K562 (cell line): Measurements from ENCODE around the gene ZFYVE26. TPM values are rescaled to one million over a fixed set of nuclear protein-coding genes. Genes with fewer than 3 reads are reported as not detected.

ENCODE experiments used
- ATAC-seq: fragments of 200-7000 bp; cut with Tn5 transposase; 3 replicates; pipeline ENCODE4 v1.9.1; 2020; ENCODE audit warnings: moderate library complexity
- BruUV-seq: library from RNA; stranded (reverse); fragments of 400-500 nt; replicated peaks from 2 replicates; lab custom pipeline; 2021; lab: Mats Ljungman, UMichigan
- CTCF ChIA-PET: fragments of 300-600 bp; formaldehyde crosslinking; extraction: SDS; loops from one replicate; lab custom pipeline; 2021; ENCODE audit warnings: low intra/inter-chr PET ratio; lab: Yijun Ruan, JAX
- POLR2A ChIA-PET: fragments of 300-600, 350-650 bp; sonication (Branson Sonifier 250); formaldehyde crosslinking; extraction: SDS; loops from one replicate; lab custom pipeline; 2021; ENCODE audit warnings: antibody characterized with exemption, inconsistent platforms; lab: Yijun Ruan, JAX
- DNase-seq, 4 experiments: peaks; one replicate each; pipeline versions ENCODE4 v3.0.0 to v3.0.0-alpha.2; 2011 to 2018; ENCODE audit warnings: low spot score in 3 of 4, mixed read lengths in 3 of 4; ENCODE audit errors: extremely low read depth in 1 of 4
- FAIRE-seq: peaks from 2 replicates; lab custom pipeline; 2011; peaks lifted over from hg19 to GRCh38; lab: Jason Lieb, UNC
- H2AFZ ChIP-seq: 2 replicates; pipeline ENCODE4 v1.6.0; 2011; ENCODE audit warnings: low read depth, low read length, control low read depth, inconsistent platforms
- H3K27ac ChIP-seq: fragments of 200-600 bp; 3 replicates; pipeline ENCODE4 v1.8.0; 2011; ENCODE audit warnings: low read depth, mild to moderate bottlenecking, control low read depth, inconsistent platforms, low read length, moderate library complexity, mixed read lengths; ENCODE audit errors: extremely low read depth
- H3K27me3 ChIP-seq, 2 experiments: fragments of 300-600 bp in 1 of 2; 2 replicates in 1 of 2; 3 replicates in 1 of 2; pipeline versions ENCODE4 v1.6.0 to v1.8.0; 2011; ENCODE audit warnings: inconsistent platforms in 2 of 2, low read length in 2 of 2, mild to moderate bottlenecking in 1 of 2, mixed read lengths in 1 of 2, moderate library complexity in 1 of 2; ENCODE audit not compliant: control insufficient read depth in 2 of 2, insufficient read depth in 2 of 2
- H3K36me3 ChIP-seq: fragments of 300-600 bp; 3 replicates; pipeline ENCODE4 v1.8.0; 2011; ENCODE audit warnings: mild to moderate bottlenecking, low read length, inconsistent platforms; ENCODE audit not compliant: control insufficient read depth, insufficient read depth
- H3K4me1 ChIP-seq, 2 experiments: fragments of 200-600 bp in 1 of 2; replicated peaks in 1 of 2; 2 replicates in 1 of 2; 3 replicates in 1 of 2; pipeline versions ENCODE4 v1.5.1 to v1.8.0; 2011; ENCODE audit warnings: inconsistent platforms in 2 of 2, low read length in 2 of 2, mild to moderate bottlenecking in 1 of 2, mixed read lengths in 1 of 2, moderate library complexity in 1 of 2; ENCODE audit not compliant: control insufficient read depth in 2 of 2, insufficient read depth in 2 of 2
- H3K4me2 ChIP-seq: 2 replicates; pipeline ENCODE4 v1.6.1; 2011; ENCODE audit warnings: low read length, control low read depth, inconsistent platforms, mixed read lengths; ENCODE audit not compliant: insufficient read depth
- H3K4me3 ChIP-seq: fragments of 200-600 bp; sonication (generic), shearing (Covaris generic); 2 replicates; pipeline ENCODE4 v1.5.1; 2016; ENCODE audit warnings: control low read depth, inconsistent platforms
- H3K79me2 ChIP-seq: fragments of 200-600 bp; 3 replicates; pipeline ENCODE4 v1.8.0; 2011; ENCODE audit warnings: low read length, inconsistent platforms; ENCODE audit not compliant: control insufficient read depth, insufficient read depth
- H3K9ac ChIP-seq, 2 experiments: 2 replicates each; pipeline versions ENCODE4 v1.6.0 to v1.6.1; 2011; ENCODE audit warnings: low read depth in 2 of 2, low read length in 2 of 2, control low read depth in 1 of 2, inconsistent platforms in 1 of 2, mild to moderate bottlenecking in 1 of 2, mixed read lengths in 1 of 2; ENCODE audit not compliant: insufficient read depth in 1 of 2
- H3K9me1 ChIP-seq: one replicate; pipeline ENCODE4 v1.6.0; 2011; ENCODE audit warnings: inconsistent platforms, mild to moderate bottlenecking, low read length, moderate library complexity; ENCODE audit not compliant: control insufficient read depth, insufficient read depth
- H3K9me3 ChIP-seq: replicated peaks from 2 replicates; pipeline ENCODE4 v1.5.1; 2011; ENCODE audit warnings: low read depth, low read length, inconsistent platforms; ENCODE audit not compliant: control insufficient read depth, insufficient read depth
- H4K20me1 ChIP-seq: replicated peaks from 2 replicates; pipeline ENCODE4 v1.6.1; 2011; ENCODE audit warnings: low read length, inconsistent platforms, mixed read lengths; ENCODE audit not compliant: control insufficient read depth, insufficient read depth
- ATF7 ChIP-seq: fragments of 450-650 bp; IDR thresholded peaks from 2 replicates; pipeline ENCODE4 v1.7.1; 2014; ENCODE audit warnings: mild to moderate bottlenecking, moderate library complexity
- MTA1 ChIP-seq: fragments of 450-650 bp; IDR thresholded peaks from 2 replicates; pipeline ENCODE4 v1.6.1; 2017; ENCODE audit warnings: borderline replicate concordance
- POLR2AphosphoS5 ChIP-seq: IDR thresholded peaks from 2 replicates; pipeline ENCODE4 v1.6.1; 2011; ENCODE audit warnings: mild to moderate bottlenecking, low read depth, low read length, moderate library complexity; ENCODE audit not compliant: control insufficient read depth, insufficient read depth
- ZC3H4 ChIP-seq: sonication (generic); formaldehyde crosslinking; IDR thresholded peaks from 2 replicates; pipeline ENCODE4 v1.9.0; 2021; ENCODE audit warnings: missing genetic modification reagents, borderline replicate concordance
- ZNF239 ChIP-seq: fragments of 250-450 bp; sonication (Bioruptor Pico); IDR thresholded peaks from 2 replicates; pipeline ENCODE4 v1.4.0; 2020; ENCODE audit warnings: mild to moderate bottlenecking
- WGBS: fragments of 100-300 bp; shearing (Covaris generic); methylation state at CpG from one replicate; pipeline ENCODE4 v1.1.6; 2016; ENCODE audit warnings: low coverage, mixed read lengths; ENCODE audit not compliant: insufficient coverage; ENCODE audit errors: missing lambda C conversion rate; 5-methylcytosine and 5-hydroxymethylcytosine counted together
- in situ Hi-C: fragments of 300-500 bp; cut with MboI; formaldehyde crosslinking; loops from 4 replicates; pipeline ENCODE4 v1.15.0; 2018; ENCODE audit warnings: inconsistent platforms, mixed read lengths
- intact Hi-C: fragments of 100-400 bp; cut with micrococcal nuclease; formaldehyde crosslinking; loops from 2 replicates; pipeline ENCODE4 v1.14.2; 2022
- polyA plus RNA-seq, 8 experiments: library from polyadenylated mRNA; depleted of rRNA in 4 of 8; stranded (reverse) in 5 of 8; unstranded in 3 of 8; fragments of >200 nt; fragmentation: Nextera tagmentation in 2 of 8; fragmentation: Illumina TruSeq in 1 of 8; extraction: Ambion mirVana in 2 of 8; extraction: Trizol in 1 of 8; gene quantifications; 2 replicates each; pipeline versions ENCODE4 v1.2.1 to v1.2.3, GENCODE V29; 2011 to 2014; ENCODE audit warnings: inconsistent platforms in 1 of 8, missing spikeins in 1 of 8
- total RNA-seq, 7 experiments: library from RNA; depleted of rRNA in 6 of 7; stranded (reverse); fragments of >200 nt in 6 of 7; fragmentation: Illumina TruSeq in 2 of 7; extraction: Trizol in 2 of 7; gene quantifications; 2 replicates each; pipeline versions ENCODE4 v1.2.1 to v1.2.3, GENCODE V29; 2011 to 2021; ENCODE audit warnings: low replicate concordance in 1 of 7
- TF ChIP-seq, protein P1 (sequence below): fragments of 450-650 bp; IDR thresholded peaks from 2 replicates; pipeline ENCODE4 v1.6.1; 2016; ENCODE audit warnings: antibody characterized with exemption
- TF ChIP-seq, protein P2 (sequence below): fragments of 450-650 bp; IDR thresholded peaks from 2 replicates; pipeline ENCODE4 v1.6.1; 2016

Gene ZFYVE26
- total and polyA plus RNA-seq, 9 of the 15 experiments (the other 6 are each of a cell fraction or from before 2014, with no cell fraction given), result 0.32 to 9.1 (median 5.9) TPM

DNA sequence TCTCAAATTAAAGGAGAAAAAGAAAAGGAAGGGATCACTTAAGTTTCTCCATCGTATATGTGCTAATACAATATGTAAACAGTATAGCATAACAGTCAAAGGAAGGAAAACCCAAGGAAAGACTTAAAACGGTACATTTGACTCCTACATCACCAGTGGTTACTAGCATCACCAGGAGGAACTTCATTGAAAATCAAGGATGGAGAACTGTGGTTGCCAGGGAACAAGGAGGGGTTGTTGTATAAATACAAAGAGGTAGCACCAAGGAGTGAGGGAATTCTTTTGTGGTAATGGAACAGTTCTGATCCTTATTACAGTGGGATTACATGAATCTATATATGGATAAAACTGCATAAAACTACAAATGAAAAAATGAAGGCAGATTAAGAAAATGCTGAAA lies 1.6 kb downstream of the ZFYVE26 start:
- peaks cover 17% of the 10 kb centered on the region for H3K79me2 ChIP-seq
- no peak for TF ChIP-seq MTA1
- TF ChIP-seq, protein P1, sequence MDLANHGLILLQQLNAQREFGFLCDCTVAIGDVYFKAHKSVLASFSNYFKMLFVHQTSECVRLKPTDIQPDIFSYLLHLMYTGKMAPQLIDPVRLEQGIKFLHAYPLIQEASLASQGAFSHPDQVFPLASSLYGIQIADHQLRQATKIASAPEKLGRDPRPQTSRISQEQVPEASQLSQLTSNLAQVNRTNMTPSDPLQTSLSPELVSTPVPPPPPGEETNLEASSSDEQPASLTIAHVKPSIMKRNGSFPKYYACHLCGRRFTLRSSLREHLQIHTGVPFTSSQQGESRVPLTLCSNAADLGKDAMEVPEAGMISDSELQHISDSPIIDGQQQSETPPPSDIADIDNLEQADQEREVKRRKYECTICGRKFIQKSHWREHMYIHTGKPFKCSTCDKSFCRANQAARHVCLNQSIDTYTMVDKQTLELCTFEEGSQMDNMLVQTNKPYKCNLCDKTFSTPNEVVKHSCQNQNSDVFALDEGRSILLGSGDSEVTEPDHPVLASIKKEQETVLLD, result no peak
- TF ChIP-seq, all 486 proteins: peak for 0
- FAIRE-seq (no peak), ATAC-seq (no peak), DNase-seq (no peak)
- Histone ChIP-seq H3K4me2 (peak overlapping the region; percentile 91; the same call in 1 of the 2 replicates), H3K9ac (no peak overlapping the region), H3K27me3 (no peaks in the 10 kb centered on the region), H2AFZ (no peak overlapping the region), H3K4me1 (peaks cover 0 to 6% of the 10 kb centered on the region in 2 experiments; a peak in 3 of 5 replicates), H4K20me1 (no peaks in the 10 kb centered on the region), H3K9me1 (no peaks in the 10 kb centered on the region), H3K9me3 (no peaks in the 10 kb centered on the region; the same call in 1 of the 2 replicates), H3K36me3 (peaks cover 17% of the 10 kb centered on the region; the same call in 1 of the 3 replicates), H3K27ac (no peak overlapping the region), H3K4me3 (no peak overlapping the region)
- intact Hi-C loops (no loop called here), in situ Hi-C loops (loop anchor here (25.0 kb wide), 1 partner anchor 1328 kb away; the partner anchor contains the start of gene CCDC196)
- WGBS, result 25% methylated on average over 2 of the region's 2 CpGs
- ChIA-PET POLR2A (no interaction called here), CTCF (no interaction called here)
- BruUV-seq, result no TSS peak

DNA sequence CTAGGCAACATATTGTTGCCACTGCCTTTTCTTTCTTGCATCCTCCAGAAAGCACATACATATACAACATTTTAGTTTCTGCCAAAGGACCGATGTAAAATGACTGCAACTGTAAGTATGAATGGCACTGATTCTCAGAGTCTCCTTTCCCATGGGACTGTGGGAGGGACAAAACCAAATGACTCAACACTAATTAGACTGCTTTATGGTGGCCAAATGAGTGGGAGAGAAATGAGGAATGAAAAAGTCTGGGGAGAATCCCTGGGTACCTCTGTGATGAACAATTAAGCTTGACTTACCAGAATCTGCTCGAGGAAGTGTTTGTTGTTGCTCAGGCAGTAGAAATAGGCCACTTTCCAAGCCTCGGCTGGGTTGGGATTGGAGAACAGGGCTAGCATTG lies 10.1 kb downstream of the ZFYVE26 start:
- BruUV-seq, result no TSS peak
- H3K9ac ChIP-seq, result no peak overlapping the region
- no peak for FAIRE-seq
- no peak for ATAC-seq
- H3K79me2 ChIP-seq, result no peaks in the 10 kb centered on the region
- ChIA-PET CTCF (no interaction called here), POLR2A (interaction anchor here (0.7 to 0.8 kb wide), 2 partner anchors 10 to 16 kb away, joined by 3 read pairs; partner anchors contain the start of gene ZFYVE26)
- H3K27ac ChIP-seq, result no peak overlapping the region
- no peaks in the 10 kb centered on the region for H3K9me3 ChIP-seq
- intact Hi-C loops, result no loop called here
- H3K4me3 ChIP-seq, result no peak overlapping the region
- no peak for DNase-seq
- H4K20me1 ChIP-seq, result no peaks in the 10 kb centered on the region
- 79% methylated on average over 3 of the region's 3 CpGs for WGBS
- no peaks in the 10 kb centered on the region for H3K4me1 ChIP-seq
- H3K27me3 ChIP-seq, result no peaks in the 10 kb centered on the region
- H2AFZ ChIP-seq, result no peak overlapping the region
- peaks cover 2% of the 10 kb centered on the region for H3K9me1 ChIP-seq
- H3K36me3 ChIP-seq, result peaks cover 62% of the 10 kb centered on the region
- no peak overlapping the region for H3K4me2 ChIP-seq
- in situ Hi-C loops, result loop anchor here (25.0 kb wide), 1 partner anchor 1319 kb away; the partner anchor contains the start of gene CCDC196
- TF ChIP-seq ZC3H4 (CRISPR knock-in tag), result no peak
- TF ChIP-seq, protein P2, sequence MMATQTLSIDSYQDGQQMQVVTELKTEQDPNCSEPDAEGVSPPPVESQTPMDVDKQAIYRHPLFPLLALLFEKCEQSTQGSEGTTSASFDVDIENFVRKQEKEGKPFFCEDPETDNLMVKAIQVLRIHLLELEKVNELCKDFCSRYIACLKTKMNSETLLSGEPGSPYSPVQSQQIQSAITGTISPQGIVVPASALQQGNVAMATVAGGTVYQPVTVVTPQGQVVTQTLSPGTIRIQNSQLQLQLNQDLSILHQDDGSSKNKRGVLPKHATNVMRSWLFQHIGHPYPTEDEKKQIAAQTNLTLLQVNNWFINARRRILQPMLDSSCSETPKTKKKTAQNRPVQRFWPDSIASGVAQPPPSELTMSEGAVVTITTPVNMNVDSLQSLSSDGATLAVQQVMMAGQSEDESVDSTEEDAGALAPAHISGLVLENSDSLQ, result no peak
- no peak for TF ChIP-seq ZNF239 (CRISPR knock-in tag)
- no peak for TF ChIP-seq POLR2AphosphoS5
- no peak for TF ChIP-seq ATF7
